HL-60 (cell line): ENCODE measurements around the gene KCNMA1.

Source experiments
- CTCF ChIP-seq: IDR thresholded peaks from one replicate; pipeline ENCODE4 v1.5.1; 2011; ENCODE audit warnings: low read length, control low read depth, inconsistent platforms; ENCODE audit not compliant: insufficient read depth
- GABPA ChIP-seq: IDR thresholded peaks from 2 replicates; pipeline ENCODE4 v1.6.1; 2012; ENCODE audit warnings: low read depth
- POLR2AphosphoS5 ChIP-seq: IDR thresholded peaks from 2 replicates; pipeline ENCODE4 v1.6.1; 2012; ENCODE audit warnings: low read depth
- REST ChIP-seq: IDR thresholded peaks from 2 replicates; pipeline ENCODE4 v1.6.1; 2012; ENCODE audit warnings: low read depth; ENCODE audit not compliant: insufficient replicate concordance
- SPI1 ChIP-seq: IDR thresholded peaks from 2 replicates; pipeline ENCODE4 v1.6.1; 2012; ENCODE audit warnings: low read depth, mild to moderate bottlenecking, borderline replicate concordance

- TF ChIP-seq CTCF, result no peak
- TF ChIP-seq POLR2AphosphoS5, result no peak
- TF ChIP-seq SPI1, result no peak
- TF ChIP-seq REST, result no peak
- TF ChIP-seq GABPA, result no peak
Observed at GRCh38 chr10:77123330-77123729, 514.3 kb downstream of the KCNMA1 start.
